ENCODE data around the gene SUSD6.

SUSD6 gene

GRCh38 chr14:69652942-69653684 lies 41.7 kb downstream of the SUSD6 start:
- DNase-seq, result no peak

DNA sequence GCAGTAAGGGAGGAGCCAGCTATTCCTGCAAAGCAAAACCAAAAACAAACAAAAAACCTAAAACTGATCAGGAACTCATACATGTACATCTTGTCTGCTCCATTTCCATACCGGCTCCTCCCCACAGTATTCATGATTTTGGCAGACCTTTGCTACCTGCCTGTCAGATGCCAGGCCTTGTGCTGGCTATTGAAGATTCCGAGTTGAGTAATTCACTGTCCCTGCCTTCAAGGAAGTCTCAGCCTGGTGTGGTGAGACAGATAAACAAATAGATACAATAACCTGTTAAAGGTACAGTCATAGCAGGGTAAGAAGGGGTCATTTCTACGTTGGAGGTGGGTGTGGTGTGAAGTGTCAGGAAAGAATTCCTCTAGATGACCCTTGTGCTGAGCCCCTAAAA lies 42.7 kb downstream of the SUSD6 start:
- DNase-seq, result no peak

GRCh38 chr14:69657950-69658355 lies 46.6 kb downstream of the SUSD6 start:
- no peak for DNase-seq

DNA sequence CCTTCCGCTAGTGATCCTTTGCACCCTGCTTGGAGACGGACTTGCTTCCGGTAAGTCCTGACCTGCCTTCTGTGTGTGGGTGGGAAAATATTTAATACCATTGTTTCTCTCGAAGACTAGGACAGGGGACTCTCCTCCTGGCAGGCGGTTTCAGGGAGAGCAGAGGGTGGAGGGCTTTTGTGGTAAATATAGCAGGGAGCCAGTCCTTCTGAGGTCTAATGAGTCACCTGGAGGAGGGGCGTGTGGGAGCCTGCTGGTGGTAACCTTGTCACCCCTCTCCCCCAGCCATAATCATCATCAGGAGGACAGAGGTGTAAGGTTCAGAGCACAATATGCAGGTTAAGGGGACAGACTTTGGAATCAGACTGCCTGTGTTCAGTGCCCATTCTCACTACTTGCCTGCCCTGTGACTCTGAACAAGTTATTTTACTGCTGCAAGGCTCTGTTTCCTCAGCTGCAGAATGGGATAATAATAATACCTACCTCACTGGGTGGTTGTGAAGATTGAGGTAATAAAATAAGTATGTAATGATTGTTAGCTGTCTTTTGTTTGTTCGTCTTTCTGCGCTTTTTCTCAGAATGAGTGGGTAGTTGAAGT lies 47.4 kb downstream of the SUSD6 start:
- DNase-seq, result no peak

- DNase-seq, result no peak
Measured at GRCh38 chr14:69660344-69661193, 49.2 kb downstream of the SUSD6 start.

DNA sequence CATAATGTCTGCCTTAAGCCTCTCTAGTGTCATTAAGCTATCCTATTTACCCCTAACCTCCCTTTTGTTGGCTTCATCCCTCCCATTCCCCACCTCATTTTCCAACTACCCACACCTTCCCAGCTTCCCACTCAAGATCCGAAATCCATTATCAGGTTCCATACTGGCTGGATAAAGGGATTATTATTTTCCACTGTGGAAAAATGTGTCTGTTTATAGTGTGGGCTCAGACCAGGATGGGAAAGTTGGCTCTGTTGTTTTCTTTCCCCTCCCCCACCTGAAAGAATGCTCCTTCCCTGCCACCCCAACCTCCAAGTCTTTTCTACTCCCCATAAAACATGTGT lies 49.8 kb downstream of the SUSD6 start:
- no peak for DNase-seq

- DNase-seq, result no peak
Measured at GRCh38 chr14:69662636-69663299, 51.4 kb downstream of the SUSD6 start.

GRCh38 chr14:69663300-69663643 lies 51.9 kb downstream of the SUSD6 start:
- DNase-seq, result no peak

- no peak for DNase-seq
Measured at GRCh38 chr14:69664265-69664664, 52.9 kb downstream of the SUSD6 start.

GRCh38 chr14:69664865-69665526 lies 53.6 kb downstream of the SUSD6 start:
- DNase-seq, result no peak

GRCh38 chr14:69665631-69666030 lies 54.2 kb downstream of the SUSD6 start:
- no peak for DNase-seq

DNA sequence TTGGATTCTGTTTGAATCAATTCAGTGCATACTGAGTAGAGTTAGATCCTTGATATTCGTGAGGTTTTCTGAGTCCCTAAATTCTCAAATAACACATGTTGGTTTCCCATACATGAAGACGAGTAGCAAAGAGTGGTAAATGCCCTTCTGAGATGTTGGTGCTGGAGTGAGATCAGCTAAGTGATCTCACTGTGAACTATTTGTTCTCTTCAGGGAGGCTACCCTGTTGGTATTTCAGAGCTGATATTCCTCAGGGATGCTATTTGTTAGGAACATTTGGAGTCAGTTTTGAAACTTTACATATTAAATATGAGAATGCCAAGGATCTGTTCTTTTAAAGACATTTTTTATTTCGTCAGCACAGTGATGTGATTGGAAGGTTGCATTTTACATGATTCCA lies 54.7 kb downstream of the SUSD6 start:
- no peak for DNase-seq

DNA sequence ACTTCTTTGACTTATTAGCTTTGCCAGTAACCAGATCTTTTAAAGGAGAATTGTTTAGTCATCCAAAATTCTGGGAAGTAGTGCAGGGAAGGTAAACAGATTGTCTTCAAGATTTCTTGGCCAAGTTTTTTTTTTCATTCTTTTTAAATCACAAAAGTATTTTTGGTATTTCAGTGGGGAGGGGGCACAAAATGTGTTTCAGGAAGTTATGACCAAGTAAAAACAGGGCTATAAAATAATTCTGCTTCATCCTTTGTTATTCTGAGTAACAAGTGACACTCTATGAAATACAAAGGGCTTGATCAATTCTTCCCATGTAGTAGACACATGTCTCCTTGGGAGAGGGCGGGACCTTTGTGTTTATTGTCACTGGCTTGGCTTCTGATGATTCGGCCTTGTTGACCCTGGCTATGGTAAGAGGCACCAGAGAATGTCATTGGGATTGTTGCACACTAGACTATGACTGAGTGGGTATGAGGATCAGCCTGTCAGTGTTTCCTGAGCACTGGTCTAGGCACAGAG lies 55.4 kb downstream of the SUSD6 start:
- DNase-seq, result no peak

DNA sequence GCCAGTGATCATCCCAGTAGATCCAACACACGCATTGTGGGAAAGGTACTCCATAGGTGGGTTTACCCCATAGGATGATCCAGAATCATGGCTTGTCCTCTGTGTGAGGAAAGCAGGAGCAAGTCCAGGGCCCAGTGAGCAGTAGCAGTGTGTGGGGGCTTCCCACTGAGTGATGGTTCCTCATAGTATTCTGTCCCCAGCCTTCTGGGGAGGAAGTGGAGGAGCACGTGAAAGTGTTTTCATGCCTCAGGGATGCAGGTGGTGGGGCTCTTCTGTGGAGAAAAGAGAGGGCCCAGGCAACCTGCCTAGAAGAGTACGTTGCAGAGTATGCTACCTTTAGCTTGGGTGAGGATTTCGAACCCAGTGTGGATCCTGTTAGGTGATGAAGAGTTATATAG lies 56.5 kb downstream of the SUSD6 start:
- no peak for DNase-seq

- DNase-seq, result no peak
Measured at GRCh38 chr14:69669375-69669774, 58.0 kb downstream of the SUSD6 start.

DNA sequence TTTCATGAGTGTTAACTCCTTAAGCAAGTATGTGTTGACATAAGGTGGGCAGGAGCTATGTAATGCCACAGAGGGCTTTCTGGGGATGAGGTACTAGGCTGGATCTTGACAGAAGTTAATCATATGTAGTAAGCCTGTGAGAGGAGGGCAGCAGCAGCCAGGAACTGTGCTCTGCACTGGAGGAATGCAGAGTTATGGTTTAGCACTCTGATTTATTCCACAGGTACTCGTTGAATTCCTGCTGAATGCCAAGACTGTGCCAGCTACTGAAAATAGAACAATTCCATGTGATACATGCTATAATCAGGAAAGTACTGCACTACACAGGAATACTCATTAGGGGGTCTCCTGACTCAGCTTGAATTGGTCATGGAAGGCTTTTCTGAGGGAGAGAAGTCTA lies 58.7 kb downstream of the SUSD6 start:
- DNase-seq, result no peak

- no peak for DNase-seq
Measured at GRCh38 chr14:69671365-69672030, 60.1 kb downstream of the SUSD6 start.

DNA sequence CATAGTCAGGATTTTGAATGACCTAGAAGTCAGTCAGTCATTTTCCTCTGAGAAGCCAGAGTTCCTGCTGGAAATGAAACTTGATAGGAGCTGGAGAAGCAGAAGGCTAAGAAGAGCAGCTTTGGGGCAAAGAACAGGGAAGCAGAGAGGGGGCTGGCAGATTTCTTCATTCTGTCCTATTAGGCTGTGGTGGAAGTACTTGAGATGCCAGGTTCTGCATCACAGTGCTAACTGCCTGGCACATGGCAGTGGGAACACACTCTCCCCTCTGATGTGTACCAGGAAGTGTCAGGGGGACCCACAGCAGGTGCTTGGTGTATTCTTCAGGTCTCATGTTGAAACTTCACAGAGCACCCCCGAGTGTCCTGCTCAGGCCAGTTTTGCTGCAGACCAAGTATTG lies 61.0 kb downstream of the SUSD6 start:
- DNase-seq, result no peak

GRCh38 chr14:69673104-69673503 lies 61.7 kb downstream of the SUSD6 start:
- no peak for DNase-seq

GRCh38 chr14:69673578-69674305 lies 62.3 kb downstream of the SUSD6 start:
- no peak for DNase-seq

GRCh38 chr14:69674546-69675244 lies 63.3 kb downstream of the SUSD6 start:
- DNase-seq, result no peak

Data from HCEC 1CT (cell line).